BJ (cell line): ENCODE results near the gene GYG2. TPM values are rescaled to one million over a fixed set of nuclear protein-coding genes. Genes with fewer than 3 reads are reported as not detected.

Experiments
- CTCF ChIA-PET: fragments of 350-600 bp; formaldehyde crosslinking; extraction: SDS; loops from one replicate; lab custom pipeline; 2021; ENCODE audit warnings: antibody characterized with exemption, inconsistent platforms; lab: Yijun Ruan, JAX
- POLR2A ChIA-PET: fragments of 300-600 bp; sonication (Branson Sonifier 250); formaldehyde crosslinking; extraction: SDS; loops from one replicate; lab custom pipeline; 2021; ENCODE audit warnings: antibody characterized with exemption; lab: Charles Lee
- DNase-seq: peaks from one replicate; pipeline ENCODE4 v3.0.0-alpha.2; 2011; ENCODE audit warnings: low read depth
- H3K27me3 ChIP-seq: 2 replicates; pipeline ENCODE4 v1.6.0; 2011; ENCODE audit warnings: low read length; ENCODE audit not compliant: control insufficient read depth, insufficient read depth
- H3K36me3 ChIP-seq: 2 replicates; pipeline ENCODE4 v1.5.1; 2011; ENCODE audit warnings: low read length; ENCODE audit not compliant: control insufficient read depth, insufficient read depth
- H3K4me3 ChIP-seq: 2 replicates; pipeline ENCODE4 v1.5.1; 2011; ENCODE audit warnings: low read depth, mild to moderate bottlenecking, control low read depth, low read length
- polyA plus RNA-seq: library from polyadenylated mRNA; depleted of rRNA; stranded (reverse); fragments of >200 nt; gene quantifications from 2 replicates; pipeline ENCODE4 v1.2.3, GENCODE V29; 2011
- TF ChIP-seq, protein P1 (sequence below): IDR thresholded peaks from 2 replicates; pipeline ENCODE4 v1.5.1; 2011; ENCODE audit warnings: low read depth, mild to moderate bottlenecking, control low read depth, inconsistent platforms, low read length, moderate library complexity; ENCODE audit not compliant: insufficient read depth

GYG2 gene
- polyA plus RNA-seq, 1 experiment: 9.3 TPM

GRCh38 chrX:2848871-2849301 is 20.2 kb downstream of the GYG2 start:
- ChIA-PET CTCF (no interaction called here), POLR2A (no interaction called here)
- TF ChIP-seq, protein P1, sequence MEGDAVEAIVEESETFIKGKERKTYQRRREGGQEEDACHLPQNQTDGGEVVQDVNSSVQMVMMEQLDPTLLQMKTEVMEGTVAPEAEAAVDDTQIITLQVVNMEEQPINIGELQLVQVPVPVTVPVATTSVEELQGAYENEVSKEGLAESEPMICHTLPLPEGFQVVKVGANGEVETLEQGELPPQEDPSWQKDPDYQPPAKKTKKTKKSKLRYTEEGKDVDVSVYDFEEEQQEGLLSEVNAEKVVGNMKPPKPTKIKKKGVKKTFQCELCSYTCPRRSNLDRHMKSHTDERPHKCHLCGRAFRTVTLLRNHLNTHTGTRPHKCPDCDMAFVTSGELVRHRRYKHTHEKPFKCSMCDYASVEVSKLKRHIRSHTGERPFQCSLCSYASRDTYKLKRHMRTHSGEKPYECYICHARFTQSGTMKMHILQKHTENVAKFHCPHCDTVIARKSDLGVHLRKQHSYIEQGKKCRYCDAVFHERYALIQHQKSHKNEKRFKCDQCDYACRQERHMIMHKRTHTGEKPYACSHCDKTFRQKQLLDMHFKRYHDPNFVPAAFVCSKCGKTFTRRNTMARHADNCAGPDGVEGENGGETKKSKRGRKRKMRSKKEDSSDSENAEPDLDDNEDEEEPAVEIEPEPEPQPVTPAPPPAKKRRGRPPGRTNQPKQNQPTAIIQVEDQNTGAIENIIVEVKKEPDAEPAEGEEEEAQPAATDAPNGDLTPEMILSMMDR: no peak
- Histone ChIP-seq H3K4me3 (no peak overlapping the region), H3K36me3 (no peaks in the 10 kb centered on the region), H3K27me3 (no peaks in the 10 kb centered on the region)
- no peak for DNase-seq

GRCh38 chrX:2854918-2855317 is 26.2 kb downstream of the GYG2 start:
- Histone ChIP-seq H3K27me3 (no peaks in the 10 kb centered on the region), H3K36me3 (no peaks in the 10 kb centered on the region), H3K4me3 (no peak overlapping the region)
- TF ChIP-seq, protein P1: no peak
- CTCF ChIA-PET: no interaction called here
- POLR2A ChIA-PET: no interaction called here
- DNase-seq: no peak

DNA sequence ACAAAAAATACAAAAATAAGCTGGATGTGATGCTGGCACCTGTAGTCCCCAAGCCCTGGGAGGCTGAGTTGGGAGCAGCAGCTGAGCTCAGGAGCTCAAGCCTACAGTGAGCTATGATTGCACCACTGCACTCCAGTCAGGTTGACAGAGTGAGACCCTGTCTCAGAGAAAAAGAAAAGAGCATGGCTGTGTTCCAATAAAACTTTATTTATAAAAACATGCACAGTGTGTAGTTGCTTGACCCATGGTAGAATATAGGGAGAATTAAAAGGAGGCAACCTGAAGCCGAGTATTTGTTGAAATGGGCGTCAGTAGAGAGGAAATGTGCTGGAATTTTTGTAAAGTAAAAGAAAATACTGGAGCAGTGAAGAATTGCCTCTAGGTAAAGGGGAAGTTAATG is 27.0 kb downstream of the GYG2 start:
- ChIA-PET POLR2A (no interaction called here), CTCF (no interaction called here)
- Histone ChIP-seq H3K27me3 (no peaks in the 10 kb centered on the region), H3K36me3 (no peaks in the 10 kb centered on the region), H3K4me3 (no peak overlapping the region)
- DNase-seq: no peak
- TF ChIP-seq, protein P1: no peak

GRCh38 chrX:2857566-2857965 is 28.8 kb downstream of the GYG2 start:
- Histone ChIP-seq H3K4me3 (no peak overlapping the region), H3K36me3 (no peaks in the 10 kb centered on the region), H3K27me3 (no peaks in the 10 kb centered on the region)
- POLR2A ChIA-PET: no interaction called here
- TF ChIP-seq, protein P1: no peak
- DNase-seq: no peak
- CTCF ChIA-PET: no interaction called here

GRCh38 chrX:2859197-2859797 is 30.6 kb downstream of the GYG2 start:
- DNase-seq: no peak
- Histone ChIP-seq H3K27me3 (no peaks in the 10 kb centered on the region), H3K4me3 (no peak overlapping the region), H3K36me3 (no peaks in the 10 kb centered on the region)
- CTCF ChIA-PET: no interaction called here
- TF ChIP-seq, protein P1: no peak
- POLR2A ChIA-PET: no interaction called here
